SHP77 treated with DMSO at 0.1 percent for 48 hours (cell line): Measurements from ENCODE around the gene GMDS.

ENCODE experiments used
- DNase-seq: peaks from one replicate; lab custom pipeline; 2025; lab: John Stamatoyannopoulos, UW

GMDS gene

GRCh38 chr6:2133716-2134310 lies 111.6 kb downstream of the GMDS start:
- no peak for DNase-seq

GRCh38 chr6:2132916-2133315 lies 112.5 kb downstream of the GMDS start:
- no peak for DNase-seq

DNA sequence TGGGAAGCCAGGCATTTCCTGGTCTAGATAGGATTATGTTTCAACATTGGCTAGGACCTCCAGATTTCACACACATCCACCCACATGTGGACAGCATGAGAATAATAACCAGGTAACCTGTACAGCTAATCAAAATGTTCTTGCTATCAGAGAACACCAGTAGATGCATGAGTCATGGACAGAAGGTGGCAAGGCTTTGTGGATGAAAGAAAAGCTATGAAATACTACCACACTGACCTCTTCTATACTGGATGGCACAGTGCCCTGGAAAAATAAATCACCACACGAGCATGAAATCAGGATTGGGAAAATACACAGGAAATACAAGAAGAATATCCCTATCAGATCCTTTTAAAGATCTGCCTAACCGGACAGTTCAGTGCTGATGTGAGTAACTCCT lies 113.0 kb downstream of the GMDS start:
- no peak for DNase-seq

DNA sequence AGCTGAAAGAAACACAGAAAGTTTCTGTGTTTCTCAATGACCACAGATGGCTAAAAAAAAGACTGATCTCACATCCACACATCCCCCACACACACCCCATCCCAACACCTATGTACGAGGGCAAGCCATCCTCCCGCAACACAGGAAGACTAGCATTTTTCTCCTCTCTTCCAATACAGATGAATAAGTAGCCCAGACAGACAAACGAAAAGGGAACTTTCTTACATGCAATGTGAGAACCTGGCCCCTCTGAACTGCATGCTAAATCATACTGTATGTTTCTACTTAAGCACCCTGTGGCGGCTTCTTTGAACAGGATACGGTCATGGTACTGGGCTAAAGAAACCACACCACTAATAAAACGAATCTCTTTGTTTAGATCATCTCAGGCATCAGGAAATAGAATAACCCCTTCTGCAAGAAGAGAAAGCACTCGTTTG lies 116.2 kb downstream of the GMDS start:
- no peak for DNase-seq

- no peak for DNase-seq
Observed at GRCh38 chr6:2127484-2127911, 117.9 kb downstream of the GMDS start.

DNA sequence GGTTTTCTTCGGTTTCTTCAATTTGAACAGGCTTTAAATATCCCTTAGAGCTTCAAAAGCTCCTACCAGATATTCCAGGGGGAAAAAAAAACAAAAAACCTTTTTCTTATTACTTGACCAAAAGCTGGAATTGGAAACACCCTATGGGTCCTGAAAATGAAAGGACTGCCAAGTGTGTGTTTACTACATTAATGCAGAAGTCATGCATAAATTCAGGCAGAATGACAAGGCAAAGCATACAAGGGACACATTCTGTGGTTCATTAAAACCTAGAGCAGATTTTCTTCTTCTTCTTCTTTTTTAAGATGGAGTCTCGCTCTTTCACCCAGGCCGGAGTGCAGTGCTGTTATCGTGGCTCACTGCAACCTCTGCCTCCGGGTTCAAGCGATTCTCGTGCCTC lies 119.1 kb downstream of the GMDS start:
- no peak for DNase-seq

DNA sequence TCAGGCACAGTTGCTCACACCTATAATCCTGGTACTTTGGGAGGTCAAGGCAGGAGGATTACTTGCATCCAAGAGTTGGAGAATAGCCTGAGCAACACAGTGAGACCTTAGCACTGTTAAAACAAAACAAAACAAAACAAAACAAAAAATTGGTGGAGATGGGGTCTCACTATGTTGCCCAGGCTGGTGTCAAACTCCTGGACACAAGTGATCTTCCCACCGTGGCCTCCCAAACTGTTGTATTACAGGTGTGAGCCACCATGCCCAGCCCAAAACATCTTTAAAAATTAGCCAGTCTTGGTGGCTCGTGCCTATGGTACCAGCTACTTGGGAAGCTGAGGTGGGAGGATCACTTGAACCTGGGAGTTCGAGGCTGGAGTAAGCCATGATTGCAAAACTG lies 120.2 kb downstream of the GMDS start:
- no peak for DNase-seq

DNA sequence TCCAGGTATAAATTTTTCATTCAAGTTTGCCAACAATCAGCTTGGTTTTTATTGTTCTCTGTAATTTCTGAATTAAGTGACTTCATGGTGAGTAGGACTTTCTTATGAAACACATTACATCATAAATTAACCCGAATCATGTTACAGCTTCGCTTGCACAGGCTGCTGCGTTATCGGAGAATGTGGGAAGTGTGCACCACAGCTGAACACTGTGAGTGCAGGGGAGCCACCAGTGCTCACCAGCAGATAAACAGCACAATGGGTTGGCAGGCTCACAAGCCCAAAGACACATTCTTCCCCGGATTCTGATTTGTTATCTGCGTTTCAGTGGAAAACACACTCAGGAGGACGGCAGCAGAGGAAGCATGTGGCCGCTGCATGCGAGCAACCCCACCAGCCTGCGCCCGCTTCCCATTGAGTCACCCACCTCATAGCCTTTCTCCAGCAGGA lies 121.1 kb downstream of the GMDS start:
- DNase-seq, result no peak

- no peak for DNase-seq
Observed at GRCh38 chr6:2120912-2121311, 124.5 kb downstream of the GMDS start.

DNA sequence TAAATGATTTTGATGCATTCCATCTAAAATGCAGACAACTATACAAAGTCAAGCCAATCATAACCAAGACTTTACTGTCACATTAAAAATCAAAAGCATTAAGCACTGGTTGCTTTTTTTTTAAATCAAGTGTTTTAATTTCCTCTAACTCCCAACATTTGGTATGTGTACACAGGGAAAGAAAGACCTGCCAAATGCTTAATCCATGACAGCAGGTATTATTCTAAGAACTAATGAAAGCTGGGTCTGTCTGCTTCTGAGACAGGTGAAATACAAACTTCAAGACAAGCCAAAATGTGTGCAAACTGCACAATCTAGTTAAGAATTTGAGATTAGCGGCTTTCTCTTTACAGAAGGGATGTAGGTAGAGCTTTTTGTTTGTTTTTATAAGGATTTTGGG lies 126.1 kb downstream of the GMDS start:
- no peak for DNase-seq

DNA sequence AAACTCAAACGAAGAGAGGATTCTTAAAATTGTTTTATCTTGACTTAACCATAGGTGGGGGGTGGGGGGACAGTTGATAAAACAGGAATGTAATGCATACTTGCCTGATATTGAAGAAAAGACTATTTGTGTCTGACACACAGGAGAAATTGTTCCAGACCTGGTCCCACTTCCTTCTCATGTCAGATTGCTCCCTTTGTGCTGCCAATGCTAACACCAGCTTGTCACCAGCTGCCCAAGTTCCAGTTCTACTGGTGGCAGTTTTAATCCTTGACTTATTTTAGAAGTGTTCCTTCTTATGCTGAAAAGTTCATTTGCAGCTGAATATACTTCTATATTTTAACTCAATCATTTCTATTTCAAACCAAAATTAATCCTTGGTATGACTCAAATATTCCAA lies 127.3 kb downstream of the GMDS start:
- DNase-seq, result no peak

GRCh38 chr6:2117447-2117846 lies 128.0 kb downstream of the GMDS start:
- DNase-seq, result no peak

DNA sequence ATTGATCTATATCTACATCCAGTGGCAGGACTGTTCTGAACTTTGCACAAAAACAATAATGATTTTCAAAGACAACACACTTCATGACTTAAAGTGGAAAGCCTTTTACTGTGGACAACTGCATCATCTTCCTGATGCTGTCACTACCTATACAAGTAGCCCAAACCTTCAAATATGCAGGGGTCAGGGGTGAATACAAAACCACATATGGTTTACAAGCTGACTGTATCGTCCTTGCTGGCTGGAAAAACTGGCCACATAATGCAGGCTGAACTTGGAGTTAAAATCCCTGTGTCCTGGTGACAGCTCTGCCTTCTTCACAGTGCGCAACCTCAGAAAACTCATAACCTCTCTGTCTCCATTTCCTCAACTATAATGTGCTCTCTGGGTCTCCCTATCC lies 128.9 kb downstream of the GMDS start:
- DNase-seq, result no peak

DNA sequence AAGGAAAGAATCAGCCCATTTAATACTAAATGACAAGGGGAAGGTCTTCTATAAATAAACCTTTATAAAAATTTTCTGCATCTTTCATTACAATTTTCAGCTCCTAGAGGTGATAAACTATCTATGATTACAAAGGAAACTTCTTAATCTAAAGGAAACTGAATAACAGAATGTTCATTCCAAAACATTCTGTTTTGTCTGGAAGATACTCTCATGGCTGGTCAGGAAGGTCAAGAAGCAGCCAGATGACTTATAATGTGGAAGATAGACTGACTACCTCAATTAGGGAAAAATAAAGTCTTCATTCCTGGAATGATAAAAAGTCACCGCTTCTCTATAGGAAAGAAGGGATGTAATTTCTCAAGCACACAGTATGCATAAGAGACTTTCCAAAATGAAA lies 131.3 kb downstream of the GMDS start:
- DNase-seq, result no peak

DNA sequence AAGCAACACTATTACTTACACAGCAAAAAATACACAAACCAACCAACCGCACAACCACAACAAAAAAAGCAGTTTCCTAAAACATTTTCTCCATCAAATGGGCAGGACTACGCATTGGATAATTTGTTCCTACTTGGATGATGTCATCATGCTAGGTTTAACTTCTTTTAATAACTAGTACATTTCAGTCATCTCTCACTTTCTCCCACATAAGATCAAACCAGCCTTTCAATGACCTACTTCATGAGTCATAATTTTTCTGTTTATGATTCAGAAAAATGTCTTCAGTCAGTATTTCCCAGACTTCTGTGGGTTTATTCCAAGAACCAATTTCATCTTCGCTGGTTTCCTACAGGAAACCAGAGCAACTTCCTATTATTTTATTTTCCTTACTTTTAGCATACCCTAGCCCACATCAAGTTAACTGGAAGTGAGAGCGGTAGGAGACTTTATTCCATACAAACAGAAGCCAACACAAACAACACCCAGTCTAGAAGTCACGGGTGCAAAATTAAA lies 134.2 kb downstream of the GMDS start:
- no peak for DNase-seq

- DNase-seq, result no peak
Observed at GRCh38 chr6:2110504-2110903, 134.9 kb downstream of the GMDS start.

DNA sequence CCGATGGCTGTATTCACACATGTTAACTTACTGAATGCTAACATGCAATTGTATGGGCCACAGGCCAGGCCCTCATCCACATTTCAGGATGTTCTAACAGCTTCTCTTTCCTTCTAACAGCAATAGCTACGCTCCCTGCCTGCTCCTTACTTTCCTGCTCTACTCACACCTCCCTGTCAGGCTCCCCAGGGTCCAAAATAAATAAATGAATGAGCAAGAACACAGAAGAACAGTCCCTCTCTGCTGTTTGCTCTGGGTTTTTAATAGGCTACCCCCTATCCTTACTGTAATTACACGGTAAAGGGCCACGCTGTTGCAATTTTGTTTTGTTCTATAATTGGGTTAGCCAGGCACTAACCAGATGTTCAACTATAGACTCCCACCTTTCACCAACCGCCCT lies 135.6 kb downstream of the GMDS start:
- peak; percentile 46 for DNase-seq

DNA sequence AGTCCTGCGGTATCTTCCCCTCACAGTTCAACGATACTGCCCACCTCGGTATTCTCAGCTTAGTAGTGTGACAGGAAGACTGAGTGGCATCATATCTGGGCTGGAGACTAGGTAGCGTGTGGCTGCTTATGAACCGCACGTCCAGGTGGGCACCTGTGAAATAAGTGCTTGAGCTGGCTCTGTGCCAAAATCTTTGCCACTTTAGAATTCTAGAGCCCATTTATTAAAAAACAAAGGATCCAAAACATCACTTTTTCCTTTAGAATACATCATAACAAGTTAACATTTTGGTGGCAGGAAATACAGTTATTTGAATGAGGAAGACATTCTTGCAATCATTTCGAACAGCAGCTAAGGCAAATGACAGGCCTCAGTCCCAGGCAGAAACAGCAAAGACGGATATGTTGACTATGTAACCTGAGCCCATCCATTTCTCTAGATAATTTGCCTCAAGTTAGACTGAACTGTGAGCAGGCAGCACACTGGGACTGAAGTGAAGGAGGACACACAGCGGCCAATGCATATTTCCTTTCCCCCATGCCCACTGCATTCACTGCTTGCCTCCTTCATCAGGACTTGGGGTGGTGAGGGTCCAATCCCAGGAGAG lies 136.6 kb downstream of the GMDS start:
- peak; percentile 84 for DNase-seq

DNA sequence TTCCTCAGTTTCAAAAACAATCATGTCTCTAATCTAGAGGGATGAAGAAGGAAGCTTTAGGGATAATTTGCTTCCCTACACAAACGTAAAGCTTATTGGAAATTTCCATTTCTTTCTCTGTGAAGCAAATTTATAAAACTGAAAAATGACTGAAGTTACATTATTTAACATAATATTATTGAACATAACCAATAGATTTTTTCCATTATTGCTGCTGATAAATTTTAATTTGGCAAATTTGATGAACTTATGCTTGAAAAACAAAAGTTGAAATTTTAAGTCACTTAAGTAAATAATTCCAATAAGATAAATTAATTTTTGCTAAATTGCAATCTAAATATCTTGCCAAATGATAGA lies 140.9 kb downstream of the GMDS start:
- DNase-seq, result no peak

- peak; percentile 72 for DNase-seq
Observed at GRCh38 chr6:2103765-2104523, 141.5 kb downstream of the GMDS start.

- DNase-seq, result peak; percentile 50
Observed at GRCh38 chr6:2102966-2103365, 142.4 kb downstream of the GMDS start.

- DNase-seq, result no peak
Observed at GRCh38 chr6:2102316-2102883, 143.0 kb downstream of the GMDS start.

DNA sequence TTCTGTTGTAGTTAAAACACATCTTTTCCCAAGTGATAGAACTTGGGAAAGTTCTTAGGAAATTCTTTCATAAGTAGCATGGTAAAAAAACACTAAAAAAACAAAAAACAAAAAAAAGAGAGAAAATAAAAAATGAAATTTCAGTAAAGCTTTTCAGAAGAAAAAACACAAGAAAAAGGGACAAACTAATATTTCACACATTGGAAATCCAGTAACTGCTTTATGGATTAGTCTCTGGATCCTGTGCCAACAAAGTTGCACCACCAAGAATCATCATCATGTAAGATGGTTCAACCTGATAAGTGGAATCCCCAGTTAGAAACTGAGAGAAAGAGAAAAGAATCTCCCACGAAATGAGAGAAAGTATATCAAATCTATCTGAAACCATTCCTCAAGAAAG lies 144.2 kb downstream of the GMDS start:
- DNase-seq, result no peak
